A673 (cell line): ENCODE data around the gene PAX5. TPM values are rescaled to one million over a fixed set of nuclear protein-coding genes. Genes with fewer than 3 reads are reported as not detected.

Experiments
- BruUV-seq: library from RNA; stranded (reverse); fragments of 400-500 nt; replicated peaks from 2 replicates; lab custom pipeline; 2021; lab: Mats Ljungman, UMichigan
- CTCF ChIA-PET: fragments of 300-600 bp; sonication (Branson Sonifier 250); formaldehyde crosslinking; loops from one replicate; lab custom pipeline; 2022; ENCODE audit warnings: antibody characterized with exemption; lab: Charles Lee
- POLR2A ChIA-PET: fragments of 300-600 bp; sonication (Branson Sonifier 250); formaldehyde crosslinking; loops from one replicate; lab custom pipeline; 2022; ENCODE audit warnings: antibody characterized with exemption; ENCODE audit not compliant: low non-redundant PET; lab: Charles Lee
- DNase-seq: peaks from one replicate; pipeline ENCODE4 v3.0.0-alpha.2; 2015; ENCODE audit warnings: low spot score
- H3K27ac ChIP-seq: fragments of 200-600 bp; sonication (generic); 2 replicates; pipeline ENCODE4 v1.5.1; 2016; ENCODE audit warnings: mixed run types, low read depth, mild to moderate bottlenecking, mixed read lengths, antibody characterized with exemption, low read length; ENCODE audit not compliant: poor library complexity, severe bottlenecking
- H3K27me3 ChIP-seq: fragments of 200-600 bp; sonication (generic); replicated peaks from 2 replicates; pipeline ENCODE4 v1.6.1; 2017; ENCODE audit warnings: mixed run types, low read depth, mild to moderate bottlenecking, mixed read lengths, antibody characterized with exemption, low read length; ENCODE audit not compliant: insufficient read depth, poor library complexity
- H3K36me3 ChIP-seq: fragments of 200-600 bp; sonication (generic); 2 replicates; pipeline ENCODE4 v1.6.1; 2016; ENCODE audit warnings: mixed run types, mild to moderate bottlenecking, mixed read lengths, antibody characterized with exemption, low read length; ENCODE audit not compliant: insufficient read depth, poor library complexity, severe bottlenecking
- H3K4me1 ChIP-seq: fragments of 200-600 bp; sonication (generic); 2 replicates; pipeline ENCODE4 v1.6.1; 2017; ENCODE audit warnings: mixed run types, mild to moderate bottlenecking, mixed read lengths, antibody characterized with exemption, low read length; ENCODE audit not compliant: insufficient read depth, poor library complexity, severe bottlenecking
- H3K4me3 ChIP-seq: fragments of 200-600 bp; sonication (generic); 2 replicates; pipeline ENCODE4 v1.5.1; 2016; ENCODE audit warnings: low read depth, mixed run types, mild to moderate bottlenecking, mixed read lengths, low read length; ENCODE audit not compliant: poor library complexity, severe bottlenecking
- H3K9me3 ChIP-seq: fragments of 200-600 bp; sonication (generic); 2 replicates; pipeline ENCODE4 v1.6.1; 2016; ENCODE audit warnings: mixed run types, low read depth, mild to moderate bottlenecking, mixed read lengths, antibody characterized with exemption, low read length; ENCODE audit not compliant: poor library complexity, severe bottlenecking
- CTCF ChIP-seq: fragments of 300-800, 200-600 bp; sonication (generic); conservative IDR thresholded peaks from 2 replicates; pipeline ENCODE4 v1.5.1; 2017; ENCODE audit warnings: low read depth, mild to moderate bottlenecking, antibody characterized with exemption, low read length, moderate library complexity, mixed read lengths
- EZH2 ChIP-seq: fragments of 200-600 bp; sonication (generic); IDR thresholded peaks from 2 replicates; pipeline ENCODE4 v1.6.1; 2017; ENCODE audit warnings: borderline replicate concordance, low read depth, mild to moderate bottlenecking, mixed read lengths, antibody characterized with exemption, low read length; ENCODE audit not compliant: poor library complexity, severe bottlenecking
- intact Hi-C: fragments of 100-400 bp; cut with micrococcal nuclease; formaldehyde crosslinking; loops from one replicate; pipeline ENCODE4 v1.10.0; 2022; ENCODE audit not compliant: unreplicated experiment
- total RNA-seq: library from RNA; stranded (reverse); gene quantifications from 2 replicates; pipeline ENCODE4 v1.2.3, GENCODE V29; 2021

Gene PAX5
- total RNA-seq, 1 experiment from 2014 or later = 5.5 TPM

GRCh38 chr9:37017546-37017945 is 16.5 kb downstream of the PAX5 start:
- Histone ChIP-seq H3K27me3 (no peaks in the 10 kb centered on the region), H3K36me3 (no peaks in the 10 kb centered on the region), H3K9me3 (no peaks in the 10 kb centered on the region), H3K4me3 (no peak overlapping the region), H3K4me1 (no peaks in the 10 kb centered on the region), H3K27ac (no peak overlapping the region)
- ChIA-PET CTCF (no interaction called here), POLR2A (no interaction called here)
- no peak for TF ChIP-seq CTCF
- no peak for TF ChIP-seq EZH2
- no peak for DNase-seq
- no TSS peak for BruUV-seq
- intact Hi-C loops = no loop called here

GRCh38 chr9:37011530-37011929 is 22.5 kb downstream of the PAX5 start:
- ChIA-PET POLR2A (no interaction called here), CTCF (no interaction called here)
- H3K36me3 ChIP-seq = no peaks in the 10 kb centered on the region
- BruUV-seq = no TSS peak
- intact Hi-C loops = no loop called here
- TF ChIP-seq CTCF = no peak
- TF ChIP-seq EZH2 = no peak
- no peak overlapping the region for H3K4me3 ChIP-seq
- no peaks in the 10 kb centered on the region for H3K27me3 ChIP-seq
- H3K9me3 ChIP-seq = no peaks in the 10 kb centered on the region
- H3K27ac ChIP-seq = no peak overlapping the region
- H3K4me1 ChIP-seq = no peaks in the 10 kb centered on the region
- no peak for DNase-seq

GRCh38 chr9:37010976-37011375 is 23.1 kb downstream of the PAX5 start:
- TF ChIP-seq EZH2 (no peak), CTCF (no peak)
- H3K9me3 ChIP-seq = no peaks in the 10 kb centered on the region
- no peaks in the 10 kb centered on the region for H3K36me3 ChIP-seq
- POLR2A ChIA-PET = no interaction called here
- no peak overlapping the region for H3K27ac ChIP-seq
- DNase-seq = no peak
- no peaks in the 10 kb centered on the region for H3K27me3 ChIP-seq
- H3K4me1 ChIP-seq = no peaks in the 10 kb centered on the region
- H3K4me3 ChIP-seq = no peak overlapping the region
- intact Hi-C loops = no loop called here
- BruUV-seq = no TSS peak
- CTCF ChIA-PET = interaction anchor here (0.7 kb wide), 1 partner anchor 137 kb away, joined by 3 read pairs; no protein-coding TSS in a partner anchor
